ENCODE results near the gene MT1B.
"Not testable (repeated sequence)": the region's sequence is repeated elsewhere in the genome, so short reads cannot be mapped to it uniquely, and the experiment has no call there.

The MT1B gene

DNA sequence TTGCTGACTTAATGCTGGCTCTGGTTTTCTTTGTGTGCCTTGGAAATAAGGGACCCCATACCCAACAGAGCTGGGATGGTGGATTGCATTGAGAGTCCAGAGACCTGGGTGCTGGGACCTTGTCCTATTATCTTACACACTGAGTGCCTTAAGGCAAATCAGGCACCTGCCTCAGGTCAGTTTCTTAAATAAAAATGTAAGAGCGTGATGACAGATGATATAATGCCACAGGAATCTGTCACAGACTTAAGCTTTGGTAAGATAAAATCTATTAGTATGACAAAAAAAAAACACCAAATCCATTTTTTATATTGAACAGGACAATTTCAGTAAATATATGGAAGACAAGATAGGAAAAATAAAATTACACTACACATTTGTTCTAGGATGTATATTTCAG, 11.6 kb upstream of the MT1B start:
- no peak for DNase-seq

- DNase-seq, result no peak
Observed at GRCh38 chr16:56641166-56641565, 10.5 kb upstream of the MT1B start.

DNA sequence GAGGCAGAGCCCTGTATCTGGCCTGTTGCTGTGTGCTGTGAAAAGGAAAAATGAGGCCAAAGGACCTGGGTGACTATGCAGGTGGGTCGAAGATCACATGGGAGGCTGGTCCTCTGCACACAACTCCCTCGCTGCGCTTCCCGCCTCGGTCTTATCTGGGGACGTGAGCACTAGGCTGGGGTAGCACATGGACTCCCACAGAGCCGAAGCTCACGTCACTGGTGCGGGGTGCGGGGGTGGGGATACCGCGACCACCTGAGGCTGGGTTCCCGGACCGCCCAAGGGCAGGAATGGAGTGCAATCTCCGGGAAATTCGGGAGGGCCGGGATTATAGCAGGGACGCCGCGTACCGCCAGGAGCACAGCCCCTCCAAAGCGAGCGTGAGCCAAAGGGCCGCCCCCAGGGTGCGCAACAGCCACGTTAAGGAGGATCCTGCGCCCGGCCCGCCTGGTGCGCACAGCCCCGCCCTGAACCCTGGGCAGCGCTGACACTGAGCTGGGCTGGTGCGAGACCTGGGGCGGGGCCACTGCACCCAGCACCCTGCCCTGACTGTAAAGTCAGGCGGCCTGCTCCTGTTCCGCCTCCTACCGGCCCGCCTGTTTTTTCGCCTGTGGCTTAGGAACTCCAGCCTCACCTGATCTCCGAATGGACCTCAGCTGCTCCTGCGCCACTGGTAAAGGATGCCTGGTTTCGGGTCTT, 8.5 kb upstream of the MT1B start:
- DNase-seq, result no peak

GRCh38 chr16:56643833-56644232, 7.9 kb upstream of the MT1B start:
- no peak for DNase-seq

DNA sequence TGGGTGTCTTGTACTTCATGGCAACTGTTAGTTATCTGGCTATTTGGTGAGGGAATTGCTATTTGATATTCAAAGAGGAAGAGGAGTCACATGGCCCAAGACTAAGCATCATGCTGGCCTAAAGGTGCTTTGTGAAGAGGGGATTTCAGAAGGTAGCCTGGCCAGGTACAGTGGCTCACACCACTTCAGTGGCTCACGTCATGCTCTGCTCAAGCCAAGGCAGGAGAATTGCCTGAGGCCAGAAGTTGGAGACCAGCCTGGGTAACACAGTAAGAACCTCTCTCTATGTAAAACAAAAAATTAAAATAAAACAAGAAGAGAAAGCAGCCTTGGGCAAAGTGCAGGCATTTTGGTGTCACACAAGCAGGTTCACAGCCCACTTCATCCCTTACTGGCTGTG, 6.4 kb upstream of the MT1B start:
- DNase-seq, result no peak

DNA sequence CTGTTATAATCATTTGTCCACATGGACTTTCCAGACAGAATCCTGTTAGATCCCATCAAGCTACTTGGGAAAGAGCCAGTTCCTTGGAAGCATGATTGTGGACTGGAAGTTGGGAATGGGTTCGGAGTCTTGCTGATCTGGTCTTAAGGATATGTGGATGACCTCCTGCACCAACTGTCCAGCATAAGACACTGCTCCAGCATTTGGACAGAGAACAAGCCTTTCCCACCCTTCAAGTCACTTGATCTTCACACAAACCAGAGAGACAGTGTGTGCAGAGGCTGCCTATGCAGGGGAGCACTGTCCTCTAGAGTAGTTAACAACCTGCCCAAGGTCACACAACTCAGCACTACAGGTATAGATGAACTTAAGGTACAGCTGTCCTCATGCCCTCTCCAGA, 5.8 kb upstream of the MT1B start:
- no peak for DNase-seq

DNA sequence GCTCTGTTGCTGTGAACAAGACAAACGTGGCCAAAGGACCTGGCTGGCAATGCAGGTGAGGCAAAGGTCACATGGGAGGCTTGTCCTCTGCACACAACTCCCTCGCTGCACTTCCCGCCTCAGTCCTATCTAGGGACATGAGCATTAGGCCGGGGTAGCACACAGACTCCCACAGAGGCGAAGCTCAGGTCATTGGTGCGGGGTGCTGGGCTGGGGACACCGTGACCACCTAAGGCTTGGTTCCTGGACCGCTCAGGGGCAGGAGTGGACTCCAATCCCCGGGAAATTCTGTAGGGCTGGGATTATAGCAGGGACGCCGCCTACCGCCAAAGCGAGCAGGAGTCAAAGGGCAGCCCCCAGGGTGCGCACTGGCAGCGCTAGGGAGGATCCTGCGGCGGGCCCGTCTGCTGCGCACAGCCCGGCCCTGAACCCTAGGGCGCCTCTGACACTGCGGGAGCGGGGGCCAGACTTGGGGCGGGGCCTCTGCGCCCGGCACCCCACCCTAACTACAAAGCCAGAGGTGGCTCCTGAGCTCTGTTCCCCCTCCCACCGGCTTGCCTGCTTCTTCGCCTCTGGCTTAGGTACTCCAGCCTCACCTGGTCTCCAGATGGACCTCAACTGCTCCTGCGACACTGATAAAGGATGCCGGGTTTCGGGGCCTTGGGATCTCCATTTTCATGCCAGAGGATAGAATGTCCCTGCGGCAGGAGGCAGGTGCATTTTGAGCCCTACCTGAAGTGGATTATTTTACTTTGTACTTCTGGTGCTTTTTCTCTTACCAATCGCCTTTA, 3.9 kb upstream of the MT1B start:
- DNase-seq, result no peak

- no peak for DNase-seq
Observed at GRCh38 chr16:56649271-56649670, 2.4 kb upstream of the MT1B start.

DNA sequence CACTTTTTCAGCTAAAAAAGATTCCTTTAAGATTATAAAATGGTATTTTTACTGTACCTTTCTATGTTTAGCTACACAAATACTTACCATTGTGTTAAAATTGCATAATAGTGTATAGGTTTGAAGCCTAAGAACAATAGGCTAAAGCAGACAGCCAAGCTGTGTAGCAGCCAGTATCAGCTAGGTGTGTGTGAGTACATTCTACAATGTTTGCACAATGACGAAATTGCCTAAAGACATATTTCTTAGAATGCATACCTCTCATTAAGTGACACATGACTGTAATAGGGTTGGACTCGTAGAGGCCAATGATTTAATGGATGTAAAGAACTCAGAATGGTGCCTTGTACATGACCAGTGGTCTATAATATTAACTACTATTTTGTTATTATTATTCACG, 1.9 kb upstream of the MT1B start:
- DNase-seq, result no peak

GRCh38 chr16:56652600-56652999, 914 bp downstream of the MT1B start:
- no peak for DNase-seq

GRCh38 chr16:56653218-56653617, 1.5 kb downstream of the MT1B start:
- DNase-seq, result no peak

DNA sequence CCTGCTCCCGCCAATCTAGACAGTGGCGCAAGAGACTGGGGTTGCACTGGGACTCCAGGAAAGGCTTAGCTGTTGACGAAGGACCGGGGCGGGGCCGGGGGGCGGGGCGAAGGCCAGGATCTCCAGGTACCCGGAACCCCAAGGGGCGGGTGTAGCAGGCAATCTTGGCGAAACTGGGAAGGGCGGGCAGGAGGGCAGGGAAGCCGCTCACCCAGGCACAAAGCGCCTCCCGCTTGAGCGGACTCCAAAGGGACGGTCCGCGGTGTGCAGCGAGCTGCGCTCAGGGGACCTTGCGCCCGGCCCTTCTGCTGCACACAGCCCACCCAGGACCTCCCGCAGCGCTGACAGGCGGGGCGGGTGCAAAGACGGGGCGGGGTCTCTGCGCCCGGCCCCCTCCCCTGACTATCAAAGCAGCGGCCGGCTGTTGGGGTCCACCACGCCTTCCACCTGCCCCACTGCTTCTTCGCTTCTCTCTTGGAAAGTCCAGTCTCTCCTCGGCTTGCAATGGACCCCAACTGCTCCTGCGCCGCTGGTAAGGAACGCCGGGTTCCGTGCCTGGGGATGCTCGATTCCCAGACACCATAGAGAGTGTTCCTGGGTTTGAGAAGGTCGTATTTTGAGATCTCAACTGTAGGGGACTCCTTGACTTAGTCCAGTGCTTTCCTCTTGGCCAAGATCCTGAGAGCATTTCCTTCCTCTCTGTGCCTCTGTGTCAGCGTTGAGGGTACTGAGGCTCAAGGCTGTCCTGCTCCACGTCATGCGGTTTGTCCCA, 6.1 kb downstream of the MT1B start, which contains the start of gene MT1F:
TSS of gene MT1F (plus strand) at position 405 of the 772 bp plus-strand sequence. CDS start at position 505, 100 bp downstream.
- peak; percentile 23 for DNase-seq

DNA sequence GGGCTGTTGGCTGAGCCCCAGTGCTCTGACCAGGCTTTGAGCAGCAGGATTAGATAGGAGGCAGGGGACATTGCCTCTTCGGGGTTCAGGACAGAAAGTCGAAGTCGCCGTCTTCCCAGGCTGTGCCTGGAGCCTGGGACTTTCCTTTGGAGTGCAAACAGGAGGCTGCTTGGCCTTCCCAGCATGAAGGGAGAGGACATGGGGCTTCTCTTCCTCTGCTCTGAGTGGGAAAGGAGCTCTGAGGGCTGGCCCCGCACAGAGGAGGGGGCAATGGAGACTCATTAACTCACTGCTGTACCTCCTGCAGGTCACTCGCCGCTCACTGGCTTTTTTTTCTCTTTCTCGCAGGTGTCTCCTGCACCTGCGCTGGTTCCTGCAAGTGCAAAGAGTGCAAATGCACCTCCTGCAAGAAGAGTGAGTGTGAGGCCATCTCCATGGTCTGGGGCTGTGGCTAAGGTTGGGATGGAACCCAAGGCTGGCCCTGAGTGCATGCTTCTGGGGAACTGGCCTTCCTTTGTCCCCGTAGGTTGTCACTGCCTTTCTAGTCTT, 6.7 kb downstream of the MT1B start:
- DNase-seq, result no peak

DNA sequence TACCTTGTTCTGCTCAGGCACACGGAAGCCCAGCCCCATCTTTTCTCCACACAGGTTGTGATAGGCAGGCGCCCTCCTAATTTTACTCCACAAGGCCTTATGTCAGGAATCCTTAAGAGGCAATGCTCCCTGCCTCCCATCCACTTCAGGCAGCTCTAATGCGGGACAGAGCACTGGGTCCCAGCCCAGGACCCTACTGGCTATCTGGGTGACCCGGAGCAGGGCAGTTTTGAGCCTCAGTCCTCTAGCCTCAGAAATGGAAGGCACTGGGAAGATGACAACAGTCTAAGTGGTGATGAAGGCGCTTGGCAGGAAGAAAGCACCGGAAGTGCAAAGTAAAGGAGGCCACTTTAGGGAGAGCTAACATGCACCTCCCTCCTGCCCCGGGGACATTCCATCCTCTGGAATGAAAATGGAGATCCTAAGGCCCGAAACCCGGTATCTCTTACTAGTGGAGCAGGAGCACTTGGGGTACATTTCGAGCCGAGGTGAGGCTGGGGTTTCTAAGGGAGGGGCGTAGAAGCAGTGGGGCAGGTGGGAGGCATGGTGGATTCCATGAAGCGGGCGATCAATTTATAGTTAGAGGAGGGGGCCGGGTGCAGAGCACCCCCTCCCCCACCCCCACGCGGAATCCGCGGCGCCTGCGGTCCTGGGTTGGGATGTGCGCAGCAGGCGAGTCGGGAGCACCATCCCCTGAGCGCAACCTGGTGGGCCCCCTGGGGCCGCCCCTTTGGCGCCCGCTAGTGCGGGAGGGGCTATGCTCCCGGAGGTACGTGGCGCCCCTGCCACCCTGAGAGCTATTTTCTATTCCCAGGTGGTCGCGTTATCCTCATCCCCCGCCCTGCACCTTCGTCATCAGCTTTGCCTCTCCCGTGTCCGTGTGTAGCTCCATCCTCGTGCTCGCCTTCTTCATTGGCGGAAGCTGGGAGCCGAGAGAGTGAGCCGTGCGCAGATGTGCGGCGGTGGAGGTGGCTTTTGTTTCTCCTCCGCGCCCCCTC, 11.0 kb downstream of the MT1B start:
- DNase-seq, result no peak

- DNase-seq, result no peak
Observed at GRCh38 chr16:56664506-56664905, 12.8 kb downstream of the MT1B start.

DNA sequence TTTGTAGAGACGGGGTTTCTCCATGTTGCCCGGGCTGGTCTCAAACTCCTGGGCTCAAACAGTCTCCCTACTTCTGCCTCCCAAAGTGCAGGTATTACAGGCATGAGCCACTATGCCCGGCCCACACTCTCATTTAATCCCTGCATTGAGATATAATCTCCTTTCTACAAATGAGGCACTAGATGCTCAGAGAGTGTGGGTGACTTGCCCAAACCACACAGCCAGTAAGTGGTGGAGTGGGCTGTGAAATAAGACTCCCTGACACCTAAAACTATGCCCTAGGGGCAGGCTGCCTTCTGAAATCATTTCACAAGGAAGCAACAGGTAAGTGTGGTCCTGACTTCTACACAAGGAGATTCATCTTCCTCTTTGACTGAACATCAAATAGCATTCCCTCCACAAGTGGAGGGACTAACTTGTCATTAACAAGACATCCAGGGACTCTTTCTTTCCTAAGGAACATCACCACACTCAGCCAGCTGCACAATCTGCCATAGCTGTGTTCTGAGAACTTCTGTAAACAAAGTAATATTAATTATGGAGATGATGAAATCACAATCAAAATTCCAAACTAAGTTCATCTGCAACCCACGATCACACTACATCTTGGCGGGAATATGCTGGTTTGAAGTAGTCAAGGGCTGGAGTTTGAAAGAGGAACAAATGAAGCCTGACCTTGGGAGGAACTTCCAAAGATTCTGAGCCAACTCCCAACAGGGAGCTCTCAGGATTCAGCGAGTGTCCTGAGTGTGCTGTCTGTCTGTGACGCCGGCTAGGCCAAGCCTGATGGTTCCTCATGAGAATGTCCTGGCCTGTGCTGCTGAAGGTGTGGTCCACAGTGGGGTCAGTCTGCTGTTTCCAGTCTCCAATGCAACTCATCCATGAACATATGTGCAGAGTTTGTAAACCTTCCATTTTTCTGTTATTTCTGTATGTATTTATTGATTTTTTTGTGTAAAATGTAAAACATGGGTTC, 13.9 kb downstream of the MT1B start:
- DNase-seq, result not testable (repeated sequence)

- no peak for DNase-seq
Observed at GRCh38 chr16:56667581-56668571, 16.2 kb downstream of the MT1B start, which contains the start of gene MT1G. MT1G (minus strand) TSS chr16:56668065; CDS start chr16:56667993, 72 bp downstream.

- no peak for DNase-seq
Observed at GRCh38 chr16:56669005-56669839, 17.5 kb downstream of the MT1B start, which contains the start of gene MT1H. MT1H (plus strand) TSS chr16:56669814; CDS start chr16:56669885, 71 bp downstream.
